GM19395 (cell line): ENCODE data around the gene HLA-DQA1.
"Not testable (repeated sequence)": the region's sequence is repeated elsewhere in the genome, so short reads cannot be mapped to it uniquely, and the experiment has no call there.

ENCODE experiments used
- ATAC-seq: cut with Tn5 transposase; IDR thresholded peaks from one replicate; pipeline ENCODE4 v1.9.1; 2021; ENCODE audit warnings: mild to moderate bottlenecking, moderate library complexity; ENCODE audit not compliant: unreplicated experiment

HLA-DQA1 gene

GRCh38 chr6:32657819-32658218, 20.6 kb downstream of the HLA-DQA1 start:
- not testable (repeated sequence) for ATAC-seq

DNA sequence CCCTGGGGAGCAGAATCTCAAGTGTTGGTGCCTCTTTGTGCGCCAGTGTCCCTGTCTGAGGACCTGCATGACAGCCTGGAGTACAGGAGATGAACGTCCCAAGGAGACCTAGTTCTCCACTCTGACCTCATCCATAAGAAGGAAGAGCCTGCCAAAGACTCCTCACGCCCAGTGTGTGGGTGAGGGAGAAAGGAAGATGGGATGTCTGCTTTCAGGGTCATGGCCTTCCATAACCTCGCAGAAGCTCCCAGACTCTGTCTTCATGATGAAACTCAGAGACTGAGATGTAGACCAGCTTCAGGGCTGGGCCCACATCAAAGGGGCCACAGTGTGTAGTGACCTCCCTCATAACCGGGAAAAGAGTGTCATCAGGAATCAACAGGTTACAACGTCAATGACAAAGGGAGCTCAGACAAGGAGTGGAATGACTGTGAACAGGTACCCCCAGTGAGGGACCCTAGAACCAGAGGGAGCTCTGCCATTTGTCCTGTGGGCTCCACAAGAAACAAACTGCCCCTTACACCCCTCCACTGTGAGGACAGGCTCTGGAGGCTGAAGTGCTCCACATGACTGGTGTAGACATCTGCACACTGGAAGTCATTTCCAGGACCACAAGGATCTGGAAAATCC, 21.2 kb downstream of the HLA-DQA1 start:
- no peak for ATAC-seq

- no peak for ATAC-seq
Measured at GRCh38 chr6:32659856-32660595, 22.8 kb downstream of the HLA-DQA1 start.

DNA sequence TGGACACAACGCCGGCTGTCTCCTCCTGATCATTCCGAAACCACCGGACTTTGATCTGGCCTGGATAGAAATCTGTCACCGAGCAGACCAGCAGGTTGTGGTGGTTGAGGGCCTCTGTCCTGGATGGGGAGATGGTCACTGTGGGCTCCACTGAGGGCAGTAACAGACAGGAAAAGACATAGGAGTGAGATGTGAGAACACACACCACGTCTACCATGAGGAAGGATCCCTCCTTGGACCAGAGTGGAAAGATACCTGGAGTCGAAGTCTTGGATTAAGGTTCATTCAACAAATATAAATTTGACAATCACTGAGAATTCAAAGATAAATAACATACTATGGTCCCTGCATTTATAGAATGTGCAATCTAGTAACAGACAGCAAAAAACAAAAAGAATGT, 24.9 kb downstream of the HLA-DQA1 start:
- ATAC-seq = no peak

- no peak for ATAC-seq
Measured at GRCh38 chr6:32662836-32663235, 25.6 kb downstream of the HLA-DQA1 start.

DNA sequence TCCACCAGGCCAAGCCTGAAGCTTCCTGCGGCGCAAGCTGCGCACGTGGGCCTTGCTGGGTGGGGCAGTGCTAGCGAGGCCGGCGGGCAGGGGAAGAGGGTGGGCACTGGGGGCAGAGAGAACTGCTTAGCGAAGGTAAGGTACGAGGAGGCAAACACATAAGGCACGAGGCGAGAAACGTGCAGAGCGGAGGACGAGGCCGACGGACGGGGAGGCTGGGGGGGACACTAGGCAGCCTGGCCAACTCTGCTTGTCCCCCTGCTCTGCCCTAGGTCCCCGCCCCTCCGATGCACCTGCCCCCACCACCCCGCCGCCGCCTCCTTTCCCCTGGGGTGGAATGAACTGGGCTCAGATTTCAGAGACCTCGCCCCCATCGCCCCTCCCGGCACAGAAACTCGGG, 27.1 kb downstream of the HLA-DQA1 start:
- no peak for ATAC-seq

DNA sequence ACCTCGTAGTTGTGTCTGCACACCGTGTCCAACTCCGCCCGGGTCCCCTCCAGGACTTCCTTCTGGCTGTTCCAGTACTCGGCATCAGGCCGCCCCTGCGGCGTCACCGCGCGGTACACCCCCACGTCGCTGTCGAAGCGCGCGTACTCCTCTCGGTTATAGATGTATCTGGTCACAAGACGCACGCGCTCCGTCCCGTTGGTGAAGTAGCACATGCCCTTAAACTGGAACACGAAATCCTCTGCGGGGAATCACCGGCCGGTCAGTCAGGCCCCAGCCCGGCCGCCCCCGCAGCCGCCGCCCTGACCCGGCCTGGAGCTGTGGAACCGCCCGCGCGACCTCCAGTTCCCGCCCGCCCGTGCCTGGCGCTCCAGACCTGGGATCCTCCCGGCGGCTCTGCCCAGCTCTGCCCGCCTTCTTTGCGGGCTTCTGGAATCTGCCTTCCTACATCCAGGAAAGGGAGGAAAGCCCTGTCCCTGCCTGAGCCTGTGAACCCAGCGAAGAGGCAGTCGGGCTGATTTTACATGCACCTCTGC, 27.7 kb downstream of the HLA-DQA1 start:
- no peak for ATAC-seq

GRCh38 chr6:32665661-32666060, 28.5 kb downstream of the HLA-DQA1 start:
- ATAC-seq = no peak

DNA sequence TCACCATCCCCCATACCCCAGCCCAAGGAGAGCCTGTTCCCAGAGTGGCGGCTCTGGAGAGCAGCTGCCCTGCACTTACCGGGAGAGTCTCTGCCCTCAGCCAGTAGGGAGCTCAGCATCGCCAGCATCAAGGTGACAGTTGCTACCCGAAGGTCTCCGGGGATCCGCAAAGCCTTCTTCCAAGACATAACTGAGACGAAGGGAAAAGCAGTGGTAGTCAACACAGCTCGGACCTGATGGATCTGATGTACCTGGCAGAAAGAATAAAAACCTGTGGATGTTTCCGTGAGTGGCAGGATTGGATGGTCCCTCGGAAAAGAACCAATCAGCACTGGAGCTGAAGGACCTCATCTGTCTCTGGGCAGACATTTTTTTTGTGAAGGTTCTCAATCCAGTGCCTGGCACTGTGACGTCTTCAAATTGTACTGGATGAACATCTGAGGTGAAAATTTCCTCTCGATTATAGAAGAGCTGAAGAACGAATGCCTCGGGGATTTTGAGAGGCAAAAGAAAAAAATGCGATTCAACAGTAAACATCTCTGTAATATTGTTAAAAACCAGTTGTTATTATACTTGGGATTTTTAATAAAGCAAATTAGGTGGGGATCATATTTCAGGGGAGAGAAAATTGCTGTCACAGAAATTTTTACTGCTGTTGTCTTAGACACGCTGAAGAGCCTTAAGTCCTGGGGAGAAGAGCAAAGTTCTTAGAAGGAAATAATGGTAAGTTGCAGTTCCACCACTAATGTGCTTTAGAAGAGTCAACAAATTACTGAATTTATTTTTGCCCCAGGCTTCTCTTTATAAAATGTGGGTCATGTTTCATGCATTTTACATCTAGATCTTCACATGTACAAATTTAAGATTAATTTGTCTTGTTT, 29.5 kb downstream of the HLA-DQA1 start, which contains the start of gene HLA-DQB1:
TSS of gene HLA-DQB1 (minus strand) at position 238 of the 881 bp plus-strand sequence. CDS start at position 188, 50 bp downstream.
- ATAC-seq = peak; percentile 57

DNA sequence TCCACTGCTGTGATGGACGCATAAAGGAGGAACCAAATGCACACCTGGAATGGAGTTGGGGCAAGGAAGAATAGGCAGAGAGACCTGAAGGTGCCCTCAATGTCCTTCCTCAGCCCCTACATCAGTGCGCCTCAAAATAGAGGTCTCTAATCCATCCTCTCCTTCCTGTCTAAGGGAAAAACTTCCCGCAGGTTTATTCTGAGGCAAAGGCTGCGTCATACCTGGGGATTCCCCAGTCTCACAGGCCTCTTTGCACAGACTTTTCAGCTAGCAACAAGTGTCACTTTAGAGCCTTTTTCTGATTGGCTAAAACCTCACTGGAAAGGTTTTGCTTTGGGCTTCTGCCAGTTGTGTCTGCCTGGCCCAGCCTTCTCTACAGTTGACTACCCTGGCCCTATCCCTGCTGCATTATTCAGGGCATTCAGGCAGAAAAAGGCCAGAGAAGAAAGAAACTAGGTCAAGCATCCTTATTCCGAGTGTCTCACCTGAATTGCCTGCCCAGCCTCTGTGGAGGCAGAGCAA, 31.1 kb downstream of the HLA-DQA1 start:
- peak; percentile 71 for ATAC-seq

- no peak for ATAC-seq
Measured at GRCh38 chr6:32669240-32669639, 32.0 kb downstream of the HLA-DQA1 start.

GRCh38 chr6:32669893-32670292, 32.7 kb downstream of the HLA-DQA1 start:
- no peak for ATAC-seq

DNA sequence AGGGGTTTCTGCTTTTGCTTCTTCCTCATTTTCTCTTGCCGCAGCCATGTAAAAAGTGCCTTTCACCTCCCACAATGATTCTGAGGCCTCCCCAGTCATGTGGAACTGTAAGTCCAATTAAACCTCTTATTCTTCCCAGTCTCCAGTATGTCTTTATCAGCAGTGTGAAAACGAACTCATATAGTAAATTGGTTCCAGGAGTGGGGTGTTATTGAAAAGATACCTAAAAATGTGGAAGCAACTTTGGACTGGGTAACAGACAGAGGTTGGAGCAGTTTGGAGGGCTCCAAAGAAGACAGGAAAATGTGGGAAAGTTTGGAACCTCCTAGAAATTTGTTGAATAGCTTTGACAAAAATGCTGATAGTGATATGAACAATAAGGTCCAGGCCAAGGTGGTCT, 34.7 kb downstream of the HLA-DQA1 start:
- not testable (repeated sequence) for ATAC-seq

GRCh38 chr6:32674123-32674522, 36.9 kb downstream of the HLA-DQA1 start:
- not testable (repeated sequence) for ATAC-seq

GRCh38 chr6:32679492-32679891, 42.3 kb downstream of the HLA-DQA1 start:
- ATAC-seq = no peak

- ATAC-seq = no peak
Measured at GRCh38 chr6:32680055-32680454, 42.8 kb downstream of the HLA-DQA1 start.

GRCh38 chr6:32684246-32684645, 47.0 kb downstream of the HLA-DQA1 start:
- no peak for ATAC-seq

GRCh38 chr6:32685603-32686002, 48.4 kb downstream of the HLA-DQA1 start:
- ATAC-seq = peak; percentile 79

DNA sequence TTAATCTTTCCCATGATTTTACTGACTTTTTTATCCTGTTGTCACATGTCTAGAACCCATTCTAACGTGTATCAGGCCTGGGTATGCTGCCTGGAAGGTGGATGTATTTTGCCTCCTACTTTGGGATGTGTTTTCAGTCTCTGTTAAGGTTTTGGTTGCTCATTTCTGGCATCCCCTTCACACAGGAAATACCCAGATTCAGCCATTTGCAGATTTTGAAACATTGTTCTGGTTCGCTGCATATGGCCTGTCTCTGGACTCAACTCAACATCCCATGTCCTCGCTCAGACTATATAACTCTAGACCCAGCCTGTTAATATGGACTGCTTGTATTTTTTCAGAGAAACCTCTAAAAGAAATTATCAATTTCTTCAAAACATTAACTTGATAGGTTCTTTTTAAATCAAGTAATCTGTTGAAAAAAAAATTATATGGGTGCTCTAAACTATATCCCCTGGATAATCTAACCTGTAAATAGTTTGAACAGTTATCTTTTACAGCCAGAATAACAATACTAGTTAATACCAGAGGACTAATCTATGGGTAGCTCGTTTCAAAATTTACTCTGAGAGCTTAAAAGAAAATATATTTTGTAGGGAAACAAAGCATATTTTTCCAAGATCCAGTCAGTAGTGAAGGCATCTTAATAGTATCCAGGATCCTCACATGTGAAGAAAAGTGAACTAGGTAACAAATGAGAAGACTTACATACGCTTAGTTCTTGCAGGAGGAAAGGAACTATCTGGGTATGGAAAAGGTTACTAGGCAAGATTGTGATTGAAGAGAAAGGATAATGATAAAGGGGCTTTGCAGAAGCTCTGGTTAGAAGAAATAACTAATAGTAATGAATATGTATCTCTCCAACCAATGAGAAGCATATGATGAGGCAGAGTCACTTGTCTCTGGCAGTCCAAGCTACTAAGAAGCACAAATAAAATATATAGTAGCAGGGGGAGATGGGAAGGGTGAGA, 52.6 kb downstream of the HLA-DQA1 start:
- peak; percentile 51 for ATAC-seq

DNA sequence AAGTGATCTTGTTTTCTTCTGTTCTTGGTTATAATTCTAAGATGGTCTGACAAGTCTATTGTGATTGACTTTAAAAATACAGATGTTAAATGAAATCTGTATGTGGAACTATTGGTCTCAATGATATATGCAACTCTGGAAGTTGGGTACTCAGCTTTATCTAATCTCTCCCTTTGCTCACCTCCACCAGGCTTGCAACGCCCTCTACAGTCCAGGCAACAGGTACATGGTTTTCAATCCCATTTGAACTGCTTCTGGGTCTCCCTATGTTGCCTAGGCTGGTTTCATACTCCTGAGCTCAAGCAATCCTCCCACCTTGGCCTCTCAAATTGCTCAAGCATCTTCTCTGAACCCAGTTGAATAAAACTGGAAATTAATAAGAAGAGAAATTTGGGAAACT, 54.8 kb downstream of the HLA-DQA1 start:
- ATAC-seq = no peak
